ENCODE results near the gene ACOT11. TPM values are rescaled to one million over a fixed set of nuclear protein-coding genes. Genes with fewer than 3 reads are reported as not detected.
"Not testable (repeated sequence)": the region's sequence is repeated elsewhere in the genome, so short reads cannot be mapped to it uniquely, and the experiment has no call there.

Gene ACOT11
- total and polyA plus RNA-seq, 10 of the 15 experiments (the other 5 are each of a cell fraction or from before 2014, with no cell fraction given): 0.04 to 0.85 (median 0.39) TPM; not detected in 1

DNA sequence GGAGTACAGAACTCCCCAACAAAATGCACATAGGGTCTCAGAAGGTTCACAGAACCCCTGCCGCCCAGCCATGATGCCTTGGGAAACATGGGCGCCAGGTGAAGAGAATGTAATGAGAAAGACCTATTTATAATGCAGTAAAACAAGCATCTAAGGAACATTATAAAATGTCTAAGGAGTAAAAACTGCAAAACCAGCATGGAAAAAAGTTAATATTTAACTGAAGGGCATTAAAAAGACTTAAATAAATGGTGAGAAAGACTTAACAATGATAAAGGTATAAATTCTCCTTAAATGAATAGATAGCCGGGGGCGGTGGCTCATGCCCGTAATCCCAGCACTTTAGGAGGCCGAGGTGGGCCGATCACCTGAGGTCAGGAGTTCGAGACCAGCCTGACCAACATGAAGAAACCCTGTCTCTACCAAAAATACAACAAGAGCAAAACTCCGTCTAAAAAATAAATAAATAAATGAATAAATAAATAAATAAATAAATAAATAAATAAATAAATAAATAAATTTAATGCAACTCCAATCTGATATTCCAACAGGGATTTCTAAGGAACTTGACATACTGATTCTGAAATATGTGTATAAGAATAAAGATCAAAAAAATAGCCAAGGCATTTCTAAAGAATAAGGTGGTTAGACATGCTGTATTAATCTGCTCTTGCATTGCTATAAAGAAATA is 27.3 kb upstream of the ACOT11 start:
- H3K9me3 ChIP-seq (replicated peaks; ENCODE audit: control insufficient read depth, insufficient read depth, low read length): no peaks in the 10 kb centered on the region
- no peaks in the 10 kb centered on the region for H3K27me3 ChIP-seq (replicated peaks in 1 of 2; ENCODE audit: control insufficient read depth in 2 of 2, insufficient read depth in 2 of 2, low read length in 1 of 2)
- ChIA-PET POLR2A (no interaction called here), SMC1A (ENCODE audit: uncharacterized antibody, unreplicated experiment) (interaction anchor here (0.8 to 1.0 kb wide), 2 partner anchors 26 to 283 kb away, joined by 3 read pairs; no protein-coding TSS in a partner anchor), RAD21 (ENCODE audit: unreplicated experiment) (no interaction called here), CTCF (no interaction called here)
- no peak overlapping the region for H3K4me2 ChIP-seq (ENCODE audit: control insufficient read depth, insufficient read depth)
- no peaks in the 10 kb centered on the region for H3K79me2 ChIP-seq (ENCODE audit: control insufficient read depth, insufficient read depth, low read length)
- ATAC-seq (no peak), DNase-seq (ENCODE audit: low read depth, low spot score) (no peak), FAIRE-seq (no peak)
- no TSS peak for BruUV-seq (replicated peaks)
- intact Hi-C loops (cut with micrococcal nuclease; ENCODE audit: unreplicated experiment): no loop called here
- no peak for TF ChIP-seq SP1 (IDR thresholded peaks at IDR 0.05; ENCODE audit: low read depth, low read length)
- TF ChIP-seq, protein P1, sequence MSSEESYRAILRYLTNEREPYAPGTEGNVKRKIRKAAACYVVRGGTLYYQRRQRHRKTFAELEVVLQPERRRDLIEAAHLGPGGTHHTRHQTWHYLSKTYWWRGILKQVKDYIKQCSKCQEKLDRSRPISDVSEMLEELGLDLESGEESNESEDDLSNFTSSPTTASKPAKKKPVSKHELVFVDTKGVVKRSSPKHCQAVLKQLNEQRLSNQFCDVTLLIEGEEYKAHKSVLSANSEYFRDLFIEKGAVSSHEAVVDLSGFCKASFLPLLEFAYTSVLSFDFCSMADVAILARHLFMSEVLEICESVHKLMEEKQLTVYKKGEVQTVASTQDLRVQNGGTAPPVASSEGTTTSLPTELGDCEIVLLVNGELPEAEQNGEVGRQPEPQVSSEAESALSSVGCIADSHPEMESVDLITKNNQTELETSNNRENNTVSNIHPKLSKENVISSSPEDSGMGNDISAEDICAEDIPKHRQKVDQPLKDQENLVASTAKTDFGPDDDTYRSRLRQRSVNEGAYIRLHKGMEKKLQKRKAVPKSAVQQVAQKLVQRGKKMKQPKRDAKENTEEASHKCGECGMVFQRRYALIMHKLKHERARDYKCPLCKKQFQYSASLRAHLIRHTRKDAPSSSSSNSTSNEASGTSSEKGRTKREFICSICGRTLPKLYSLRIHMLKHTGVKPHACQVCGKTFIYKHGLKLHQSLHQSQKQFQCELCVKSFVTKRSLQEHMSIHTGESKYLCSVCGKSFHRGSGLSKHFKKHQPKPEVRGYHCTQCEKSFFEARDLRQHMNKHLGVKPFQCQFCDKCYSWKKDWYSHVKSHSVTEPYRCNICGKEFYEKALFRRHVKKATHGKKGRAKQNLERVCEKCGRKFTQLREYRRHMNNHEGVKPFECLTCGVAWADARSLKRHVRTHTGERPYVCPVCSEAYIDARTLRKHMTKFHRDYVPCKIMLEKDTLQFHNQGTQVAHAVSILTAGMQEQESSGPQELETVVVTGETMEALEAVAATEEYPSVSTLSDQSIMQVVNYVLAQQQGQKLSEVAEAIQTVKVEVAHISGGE (CRISPR knock-in tag; IDR thresholded peaks at IDR 0.05): no peak
- TF ChIP-seq ZNF207 (IDR thresholded peaks at IDR 0.05; ENCODE audit: borderline replicate concordance): no peak
- TF ChIP-seq, protein P2, sequence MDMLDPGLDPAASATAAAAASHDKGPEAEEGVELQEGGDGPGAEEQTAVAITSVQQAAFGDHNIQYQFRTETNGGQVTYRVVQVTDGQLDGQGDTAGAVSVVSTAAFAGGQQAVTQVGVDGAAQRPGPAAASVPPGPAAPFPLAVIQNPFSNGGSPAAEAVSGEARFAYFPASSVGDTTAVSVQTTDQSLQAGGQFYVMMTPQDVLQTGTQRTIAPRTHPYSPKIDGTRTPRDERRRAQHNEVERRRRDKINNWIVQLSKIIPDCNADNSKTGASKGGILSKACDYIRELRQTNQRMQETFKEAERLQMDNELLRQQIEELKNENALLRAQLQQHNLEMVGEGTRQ (IDR thresholded peaks at IDR 0.05; ENCODE audit: borderline replicate concordance, low read depth, low read length): no peak
- TF ChIP-seq, protein P3, sequence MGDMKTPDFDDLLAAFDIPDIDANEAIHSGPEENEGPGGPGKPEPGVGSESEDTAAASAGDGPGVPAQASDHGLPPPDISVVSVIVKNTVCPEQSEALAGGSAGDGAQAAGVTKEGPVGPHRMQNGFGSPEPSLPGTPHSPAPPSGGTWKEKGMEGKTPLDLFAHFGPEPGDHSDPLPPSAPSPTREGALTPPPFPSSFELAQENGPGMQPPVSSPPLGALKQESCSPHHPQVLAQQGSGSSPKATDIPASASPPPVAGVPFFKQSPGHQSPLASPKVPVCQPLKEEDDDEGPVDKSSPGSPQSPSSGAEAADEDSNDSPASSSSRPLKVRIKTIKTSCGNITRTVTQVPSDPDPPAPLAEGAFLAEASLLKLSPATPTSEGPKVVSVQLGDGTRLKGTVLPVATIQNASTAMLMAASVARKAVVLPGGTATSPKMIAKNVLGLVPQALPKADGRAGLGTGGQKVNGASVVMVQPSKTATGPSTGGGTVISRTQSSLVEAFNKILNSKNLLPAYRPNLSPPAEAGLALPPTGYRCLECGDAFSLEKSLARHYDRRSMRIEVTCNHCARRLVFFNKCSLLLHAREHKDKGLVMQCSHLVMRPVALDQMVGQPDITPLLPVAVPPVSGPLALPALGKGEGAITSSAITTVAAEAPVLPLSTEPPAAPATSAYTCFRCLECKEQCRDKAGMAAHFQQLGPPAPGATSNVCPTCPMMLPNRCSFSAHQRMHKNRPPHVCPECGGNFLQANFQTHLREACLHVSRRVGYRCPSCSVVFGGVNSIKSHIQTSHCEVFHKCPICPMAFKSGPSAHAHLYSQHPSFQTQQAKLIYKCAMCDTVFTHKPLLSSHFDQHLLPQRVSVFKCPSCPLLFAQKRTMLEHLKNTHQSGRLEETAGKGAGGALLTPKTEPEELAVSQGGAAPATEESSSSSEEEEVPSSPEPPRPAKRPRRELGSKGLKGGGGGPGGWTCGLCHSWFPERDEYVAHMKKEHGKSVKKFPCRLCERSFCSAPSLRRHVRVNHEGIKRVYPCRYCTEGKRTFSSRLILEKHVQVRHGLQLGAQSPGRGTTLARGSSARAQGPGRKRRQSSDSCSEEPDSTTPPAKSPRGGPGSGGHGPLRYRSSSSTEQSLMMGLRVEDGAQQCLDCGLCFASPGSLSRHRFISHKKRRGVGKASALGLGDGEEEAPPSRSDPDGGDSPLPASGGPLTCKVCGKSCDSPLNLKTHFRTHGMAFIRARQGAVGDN (IDR thresholded peaks at IDR 0.05): no peak
- H2AFZ ChIP-seq (ENCODE audit: control insufficient read depth, low read depth, low read length): no peak overlapping the region
- H3K4me3 ChIP-seq: no peak overlapping the region
- no peak overlapping the region for H3K27ac ChIP-seq (ENCODE audit: control insufficient read depth, insufficient read depth)
- H3K36me3 ChIP-seq (ENCODE audit: control insufficient read depth in 2 of 2, insufficient read depth in 2 of 2, low read length in 1 of 2): no peaks in the 10 kb centered on the region
- WGBS (ENCODE audit: insufficient coverage, insufficient replicate concordance, low lambda C conversion rate, missing lambda C conversion rate): 45% methylated on average over 9 of the region's 9 CpGs
- H3K4me1 ChIP-seq (ENCODE audit: control insufficient read depth, insufficient read depth, low read length): no peaks in the 10 kb centered on the region
- in situ Hi-C loops (cut with MboI): no loop called here
- no peak overlapping the region for H3K9ac ChIP-seq (ENCODE audit: control insufficient read depth, insufficient read depth, low read length)
- no peaks in the 10 kb centered on the region for H4K20me1 ChIP-seq (ENCODE audit: control insufficient read depth, insufficient read depth)

DNA sequence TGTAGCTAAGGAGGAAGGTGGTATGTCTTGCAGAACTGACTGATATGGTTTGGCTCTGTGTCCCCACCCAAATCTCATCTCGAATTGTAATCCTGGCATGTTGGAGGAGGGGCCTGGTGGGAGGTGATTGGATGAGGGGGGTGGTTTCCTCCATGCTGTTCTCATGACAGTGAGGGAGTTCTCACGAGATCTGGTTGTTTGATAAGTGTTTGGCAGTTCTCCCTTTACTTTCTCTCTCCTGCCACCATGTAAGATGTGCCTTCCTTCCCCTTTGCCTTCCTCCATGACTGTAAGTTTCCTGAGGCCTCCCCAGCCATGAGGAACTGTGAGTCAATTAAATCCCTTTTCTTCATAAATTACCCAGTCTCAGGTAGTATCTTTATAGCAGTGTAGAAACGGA is 21.5 kb upstream of the ACOT11 start:
- CTCF ChIA-PET; H3K4me2 ChIP-seq (ENCODE audit: control insufficient read depth, insufficient read depth); H3K9ac ChIP-seq (ENCODE audit: control insufficient read depth, insufficient read depth, low read length); intact Hi-C loops (cut with micrococcal nuclease; ENCODE audit: unreplicated experiment); H3K36me3 ChIP-seq (ENCODE audit: control insufficient read depth in 2 of 2, insufficient read depth in 2 of 2, low read length in 1 of 2); H3K79me2 ChIP-seq (ENCODE audit: control insufficient read depth, insufficient read depth, low read length); BruUV-seq (replicated peaks); POLR2A ChIA-PET; H3K27ac ChIP-seq (ENCODE audit: control insufficient read depth, insufficient read depth); H3K4me1 ChIP-seq (ENCODE audit: control insufficient read depth, insufficient read depth, low read length); H3K27me3 ChIP-seq (replicated peaks in 1 of 2; ENCODE audit: control insufficient read depth in 2 of 2, insufficient read depth in 2 of 2, low read length in 1 of 2); H3K9me3 ChIP-seq (replicated peaks; ENCODE audit: control insufficient read depth, insufficient read depth, low read length); RAD21 ChIA-PET (ENCODE audit: unreplicated experiment); SMC1A ChIA-PET (ENCODE audit: uncharacterized antibody, unreplicated experiment); H2AFZ ChIP-seq (ENCODE audit: control insufficient read depth, low read depth, low read length); DNase-seq (ENCODE audit: low read depth, low spot score); FAIRE-seq; ATAC-seq; H4K20me1 ChIP-seq (ENCODE audit: control insufficient read depth, insufficient read depth); in situ Hi-C loops (cut with MboI); H3K4me3 ChIP-seq: not testable (repeated sequence)
- WGBS (ENCODE audit: insufficient coverage, insufficient replicate concordance, low lambda C conversion rate, missing lambda C conversion rate): 16% methylated on average over 3 of the region's 3 CpGs
